Peyer's patch (tissue), 4 donors: ENCODE measurements around the gene PPP3CB.

Source experiments
- POLR2A ChIP-seq, 2 donors: fragments of 450-650 bp; IDR thresholded peaks; one replicate each; pipeline ENCODE4 v1.5.1; 2017; ENCODE audit warnings: antibody characterized with exemption in 2 of 2, mild to moderate bottlenecking in 2 of 2, moderate library complexity in 2 of 2
- TF ChIP-seq, protein P1 (sequence below), 6 experiments: fragments of 450-650 bp in 4 of 6; fragments of 200-600 bp in 2 of 6; sonication (generic) in 1 of 6; IDR thresholded peaks; one replicate each; pipeline ENCODE4 v1.5.1; 2017 to 2019; ENCODE audit warnings: antibody characterized with exemption in 6 of 6, mild to moderate bottlenecking in 3 of 6, moderate library complexity in 1 of 6

DNA sequence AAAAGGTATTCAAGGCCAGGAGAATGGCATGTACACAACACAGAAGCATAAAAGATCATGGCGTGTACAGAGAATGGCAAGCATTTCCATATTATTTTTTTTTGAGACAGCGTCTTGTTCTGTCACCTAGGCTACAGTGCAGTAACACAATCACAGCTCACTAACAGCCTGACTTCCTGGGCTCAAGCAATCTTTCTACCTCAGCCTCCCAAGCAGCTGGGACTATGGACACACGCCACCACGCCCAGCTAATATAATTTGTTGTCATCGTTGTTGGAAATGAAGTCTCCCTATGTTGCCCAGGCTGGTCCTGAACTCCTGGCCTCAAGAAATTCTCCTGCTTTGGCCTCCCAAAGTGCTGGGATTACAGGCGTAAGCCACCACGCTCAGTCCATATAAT is 109.2 kb downstream of the PPP3CB start:
- TF ChIP-seq, protein P1, sequence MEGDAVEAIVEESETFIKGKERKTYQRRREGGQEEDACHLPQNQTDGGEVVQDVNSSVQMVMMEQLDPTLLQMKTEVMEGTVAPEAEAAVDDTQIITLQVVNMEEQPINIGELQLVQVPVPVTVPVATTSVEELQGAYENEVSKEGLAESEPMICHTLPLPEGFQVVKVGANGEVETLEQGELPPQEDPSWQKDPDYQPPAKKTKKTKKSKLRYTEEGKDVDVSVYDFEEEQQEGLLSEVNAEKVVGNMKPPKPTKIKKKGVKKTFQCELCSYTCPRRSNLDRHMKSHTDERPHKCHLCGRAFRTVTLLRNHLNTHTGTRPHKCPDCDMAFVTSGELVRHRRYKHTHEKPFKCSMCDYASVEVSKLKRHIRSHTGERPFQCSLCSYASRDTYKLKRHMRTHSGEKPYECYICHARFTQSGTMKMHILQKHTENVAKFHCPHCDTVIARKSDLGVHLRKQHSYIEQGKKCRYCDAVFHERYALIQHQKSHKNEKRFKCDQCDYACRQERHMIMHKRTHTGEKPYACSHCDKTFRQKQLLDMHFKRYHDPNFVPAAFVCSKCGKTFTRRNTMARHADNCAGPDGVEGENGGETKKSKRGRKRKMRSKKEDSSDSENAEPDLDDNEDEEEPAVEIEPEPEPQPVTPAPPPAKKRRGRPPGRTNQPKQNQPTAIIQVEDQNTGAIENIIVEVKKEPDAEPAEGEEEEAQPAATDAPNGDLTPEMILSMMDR (IDR thresholded peaks at IDR 0.05): no peak
- TF ChIP-seq POLR2A (IDR thresholded peaks at IDR 0.05): no peak
